Uterus (tissue), 4 donors: ENCODE data around the gene REN. TPM values are rescaled to one million over a fixed set of nuclear protein-coding genes. Genes with fewer than 3 reads are reported as not detected.
A peak's percentile ranks its signal among the peaks of the same experiment; 100 is the strongest.

ENCODE experiments used
- DNase-seq, 2 donors: peaks; one replicate each; pipeline ENCODE4 v3.0.0-alpha.2; 2019 to 2020
- H3K27ac ChIP-seq, 2 donors: fragments of 200-600 bp; sonication (generic); 1 replicate in 1 of 2; 2 replicates in 1 of 2; pipeline ENCODE4 v1.5.1; 2016 to 2018
- H3K27me3 ChIP-seq, 2 donors: fragments of 200-600 bp; sonication (generic); one replicate each; pipeline ENCODE4 v1.5.1; 2018 to 2019; ENCODE audit warnings: control low read depth in 1 of 2
- H3K36me3 ChIP-seq, 2 donors: fragments of 200-600 bp; sonication (generic); one replicate each; pipeline ENCODE4 v1.5.1; 2019; ENCODE audit warnings: control low read depth in 1 of 2
- H3K4me1 ChIP-seq, 2 donors: fragments of 200-600 bp; sonication (generic); one replicate each; pipeline ENCODE4 v1.5.1; 2018 to 2019; ENCODE audit warnings: control low read depth in 1 of 2
- H3K4me3 ChIP-seq, 2 donors: fragments of 200-600 bp; sonication (generic); 1 replicate in 1 of 2; 2 replicates in 1 of 2; pipeline ENCODE4 v1.5.1; 2018 to 2019; ENCODE audit warnings: mild to moderate bottlenecking in 1 of 2
- H3K9me3 ChIP-seq, 2 donors: fragments of 200-600 bp; sonication (generic); one replicate each; pipeline ENCODE4 v1.5.1; 2019; ENCODE audit warnings: control low read depth in 1 of 2
- POLR2A ChIP-seq, 2 donors: fragments of 450-650 bp; IDR thresholded peaks; one replicate each; pipeline ENCODE4 v1.6.1; 2016; ENCODE audit warnings: antibody characterized with exemption in 2 of 2, mild to moderate bottlenecking in 1 of 2, moderate library complexity in 1 of 2
- intact Hi-C: fragments of 100-400 bp; cut with DNase I; formaldehyde crosslinking; loops from one replicate; pipeline ENCODE4 v1.15.1; 2023; ENCODE audit warnings: low total_unique reads
- total RNA-seq, 4 donors: library from RNA; depleted of rRNA in 3 of 4; stranded (reverse); fragments of >200 nt in 3 of 4; gene quantifications; one replicate each; pipeline versions ENCODE4 v1.1.0 to v1.2.4, GENCODE V29; 2014 to 2023
- TF ChIP-seq, protein P1 (sequence below), 4 experiments: fragments of 200-600 bp in 2 of 4; fragments of 450-650 bp in 2 of 4; sonication (generic) in 2 of 4; IDR thresholded peaks; one replicate each; pipeline ENCODE4 v1.5.1; 2016 to 2019; ENCODE audit warnings: antibody characterized with exemption in 4 of 4, mild to moderate bottlenecking in 2 of 4, moderate library complexity in 1 of 4
- donor health status: DM: yes; HTN: yes; CAD: no.

REN gene
- 1 to 10 TPM in 2 of 4 donors, not detected in 2; 6.8 to 9.4 TPM for total RNA-seq

- Histone ChIP-seq H3K27me3 (no peaks in the 10 kb centered on the region), H3K4me3 (no peak within 1 kb of the TSS), H3K27ac (no peak within 1 kb of the TSS), H3K4me1 (no peaks in the 10 kb centered on the region), H3K36me3 (no peaks in the 10 kb centered on the region), H3K9me3 (peaks cover 0 to 5% of the 10 kb centered on the region in 2 donors)
- no peak for DNase-seq
- intact Hi-C loops = no loop called here
- TF ChIP-seq POLR2A (IDR thresholded peaks at IDR 0.05) = no peak
- TF ChIP-seq, protein P1, sequence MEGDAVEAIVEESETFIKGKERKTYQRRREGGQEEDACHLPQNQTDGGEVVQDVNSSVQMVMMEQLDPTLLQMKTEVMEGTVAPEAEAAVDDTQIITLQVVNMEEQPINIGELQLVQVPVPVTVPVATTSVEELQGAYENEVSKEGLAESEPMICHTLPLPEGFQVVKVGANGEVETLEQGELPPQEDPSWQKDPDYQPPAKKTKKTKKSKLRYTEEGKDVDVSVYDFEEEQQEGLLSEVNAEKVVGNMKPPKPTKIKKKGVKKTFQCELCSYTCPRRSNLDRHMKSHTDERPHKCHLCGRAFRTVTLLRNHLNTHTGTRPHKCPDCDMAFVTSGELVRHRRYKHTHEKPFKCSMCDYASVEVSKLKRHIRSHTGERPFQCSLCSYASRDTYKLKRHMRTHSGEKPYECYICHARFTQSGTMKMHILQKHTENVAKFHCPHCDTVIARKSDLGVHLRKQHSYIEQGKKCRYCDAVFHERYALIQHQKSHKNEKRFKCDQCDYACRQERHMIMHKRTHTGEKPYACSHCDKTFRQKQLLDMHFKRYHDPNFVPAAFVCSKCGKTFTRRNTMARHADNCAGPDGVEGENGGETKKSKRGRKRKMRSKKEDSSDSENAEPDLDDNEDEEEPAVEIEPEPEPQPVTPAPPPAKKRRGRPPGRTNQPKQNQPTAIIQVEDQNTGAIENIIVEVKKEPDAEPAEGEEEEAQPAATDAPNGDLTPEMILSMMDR (IDR thresholded peaks at IDR 0.05) = no peak
Measured at GRCh38 chr1:204166219-204166618, at the start of gene REN. TSS of gene REN (minus strand) at chr1:204166337. CDS start at chr1:204166293, 44 bp downstream.

DNA sequence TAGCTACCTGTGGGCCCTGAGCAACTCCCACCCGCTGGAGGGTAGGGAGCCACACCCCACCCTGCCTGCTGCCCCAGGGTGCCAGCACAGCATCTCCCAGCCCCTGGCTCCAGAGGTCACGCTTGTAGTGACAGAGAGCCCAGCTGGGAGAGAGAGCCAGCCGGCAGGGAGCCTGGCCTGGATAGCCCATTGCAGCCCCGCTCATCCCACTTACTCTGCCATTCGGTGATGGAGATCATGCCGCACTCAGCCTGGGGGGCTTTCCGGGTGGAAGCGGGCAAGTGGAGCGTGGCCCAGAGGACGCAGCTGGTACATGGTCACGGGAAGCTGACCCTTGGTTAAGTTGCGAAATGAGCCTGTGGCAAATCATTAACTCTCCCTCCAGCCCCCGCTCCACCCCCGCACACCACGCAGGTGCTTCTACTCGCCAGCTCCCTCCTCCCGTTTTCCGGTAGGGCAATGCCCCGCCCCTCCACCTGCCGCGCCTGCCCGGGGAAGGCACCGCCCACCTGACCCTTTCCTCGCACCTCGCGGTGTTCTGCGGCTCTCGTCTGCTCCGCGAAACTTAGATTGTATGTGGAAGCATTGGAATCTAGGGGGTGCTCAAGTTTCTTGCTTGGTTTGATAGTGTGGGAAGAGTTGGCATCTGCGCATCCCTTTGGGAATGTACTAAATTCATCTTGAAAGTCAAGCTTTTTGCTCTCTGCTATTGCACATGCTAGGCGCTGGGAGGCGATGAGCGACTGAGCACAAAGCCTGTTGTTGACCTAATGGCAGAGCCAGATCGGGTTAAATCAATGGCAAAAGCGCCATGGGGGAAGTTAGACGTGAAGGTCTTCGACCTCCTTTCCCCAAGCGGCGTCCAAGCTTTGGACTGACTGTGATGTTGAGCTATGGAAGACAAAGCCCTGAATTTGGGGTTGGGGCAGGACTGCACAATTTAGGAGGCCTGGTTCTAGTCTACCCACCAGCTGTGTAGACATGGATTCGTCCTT is 47.8 kb upstream of the REN start, which contains the start of gene GOLT1A:
Gene GOLT1A, minus strand, starts transcription at position 321 of the 995 bp plus-strand sequence. Its CDS starts 82 bp downstream, at position 239.
- Histone ChIP-seq H3K27ac (no peak within 1 kb of the TSS), H3K4me1 (no peaks in the 10 kb centered on the region), H3K36me3 (no peaks in the 10 kb centered on the region), H3K27me3 (no peaks in the 10 kb centered on the region), H3K9me3 (no peaks in the 10 kb centered on the region), H3K4me3 (no peak within 1 kb of the TSS)
- DNase-seq = peak; percentile 51 to 61
- intact Hi-C loops = no loop called here
- TF ChIP-seq, protein P1 (IDR thresholded peaks at IDR 0.05) = peak; percentile 50 to 73 (median 60)
- no peak for TF ChIP-seq POLR2A (IDR thresholded peaks at IDR 0.05)

- no peaks in the 10 kb centered on the region for H3K36me3 ChIP-seq
- H3K27me3 ChIP-seq = no peaks in the 10 kb centered on the region
- no peak overlapping the region for H3K27ac ChIP-seq
- H3K4me1 ChIP-seq = no peaks in the 10 kb centered on the region
- no peak overlapping the region for H3K4me3 ChIP-seq
- intact Hi-C loops = no loop called here
- DNase-seq = no peak
- TF ChIP-seq POLR2A (IDR thresholded peaks at IDR 0.05) = no peak
- TF ChIP-seq, protein P1 (IDR thresholded peaks at IDR 0.05) = no peak
- H3K9me3 ChIP-seq = no peaks in the 10 kb centered on the region
Measured at GRCh38 chr1:204212715-204213114, 46.6 kb upstream of the REN start.

- no peak overlapping the region for H3K27ac ChIP-seq
- TF ChIP-seq, protein P1 (IDR thresholded peaks at IDR 0.05) = no peak
- H3K9me3 ChIP-seq = no peaks in the 10 kb centered on the region
- peaks cover 3% of the 10 kb centered on the region in 2 donors for H3K4me1 ChIP-seq
- H3K36me3 ChIP-seq = no peaks in the 10 kb centered on the region
- no peak overlapping the region for H3K4me3 ChIP-seq
- no peaks in the 10 kb centered on the region for H3K27me3 ChIP-seq
- no peak for DNase-seq
- intact Hi-C loops = no loop called here
Measured at GRCh38 chr1:204211046-204211445, 44.9 kb upstream of the REN start.

DNA sequence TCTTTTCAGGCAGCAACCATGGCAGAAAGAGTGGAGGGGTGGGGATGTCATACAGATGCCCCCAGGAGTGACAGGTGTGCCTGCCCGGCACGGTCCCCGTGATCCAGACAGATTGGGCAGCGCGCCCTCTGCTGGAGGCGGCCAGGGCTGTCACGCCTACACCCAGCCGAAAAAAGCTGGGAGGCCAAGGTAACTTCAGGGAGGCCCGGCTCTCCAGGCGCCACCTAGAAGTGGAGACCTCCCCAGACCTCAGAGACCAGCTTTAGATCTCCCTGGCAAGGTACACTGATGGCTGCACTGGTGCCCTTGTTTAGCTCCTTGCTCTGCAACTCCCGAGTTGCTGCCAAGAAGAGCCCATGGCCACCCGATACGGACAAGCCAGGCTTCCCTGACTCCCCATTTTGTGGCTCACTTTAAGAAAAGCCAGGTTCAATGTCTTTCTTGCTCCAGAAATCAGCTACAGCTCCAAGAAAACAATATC is 41.0 kb upstream of the REN start:
- no peaks in the 10 kb centered on the region for H3K36me3 ChIP-seq
- peaks cover 3% of the 10 kb centered on the region in 2 donors for H3K4me1 ChIP-seq
- H3K4me3 ChIP-seq = no peak overlapping the region
- intact Hi-C loops = no loop called here
- no peak overlapping the region for H3K27ac ChIP-seq
- no peaks in the 10 kb centered on the region for H3K27me3 ChIP-seq
- DNase-seq = peak; percentile 64 to 70
- H3K9me3 ChIP-seq = no peaks in the 10 kb centered on the region
- TF ChIP-seq, protein P1 (IDR thresholded peaks at IDR 0.05) = peak; percentile 78 to 90 (median 85)
- TF ChIP-seq POLR2A (IDR thresholded peaks at IDR 0.05) = no peak
